ENCODE results near the gene MRC2. TPM values are rescaled to one million over a fixed set of nuclear protein-coding genes. Genes with fewer than 3 reads are reported as not detected.

The MRC2 gene
- total and polyA plus RNA-seq, 9 of the 15 experiments (the other 6 are each of a cell fraction or from before 2014, with no cell fraction given), result 0.28 to 11.5 (median 6.6) TPM

- TF ChIP-seq E2F6 (IDR thresholded peaks at IDR 0.05; ENCODE audit: borderline replicate concordance in 1 of 2, extremely low read depth in 1 of 2, insufficient read depth in 1 of 2, insufficient read length in 1 of 2, low read depth in 1 of 2, low read length in 1 of 2, poor library complexity in 1 of 2, severe bottlenecking in 1 of 2) (peak; percentile 42 to 77), STAT5A (IDR thresholded peaks at IDR 0.05; ENCODE audit: borderline replicate concordance, low read length) (peak; percentile 56; the same call in 1 of the 2 replicates), CBFA2T3 (IDR thresholded peaks at IDR 0.05) (peak; percentile 55), CTBP1 (IDR thresholded peaks at IDR 0.05; ENCODE audit: borderline replicate concordance) (0 out of 2 replicates have a peak, but pooled peaks have one; percentile 18), EGR1 (conservative IDR thresholded peaks at IDR 0.05) (peak; percentile 61), PKNOX1 (IDR thresholded peaks at IDR 0.05) (peak; percentile 76), KDM1A (IDR thresholded peaks at IDR 0.05) (peak; percentile 91 to 92), MAZ (CRISPR knock-in tag; conservative IDR thresholded peaks at IDR 0.05 in 1 of 2, IDR thresholded peaks at IDR 0.05 in 1 of 2) (peak; percentile 56 to 93), HDAC2 (IDR thresholded peaks at IDR 0.05) (peak; percentile 67), E4F1 (CRISPR knock-in tag; IDR thresholded peaks at IDR 0.05; ENCODE audit: borderline replicate concordance) (no peak), RBM39 (optimal IDR thresholded peaks at IDR 0.05; ENCODE audit: low read depth, low read length) (no peak), HDAC1 (IDR thresholded peaks at IDR 0.05) (peak in 1 of 2 experiments; percentile 63; a peak in 2 of 4 replicates), SNIP1 (IDR thresholded peaks at IDR 0.05; ENCODE audit: low read depth) (no peak), RB1 (IDR thresholded peaks at IDR 0.05; ENCODE audit: low read depth) (peak; percentile 15; the same call in 1 of the 2 replicates), ARID3B (CRISPR knock-in tag; IDR thresholded peaks at IDR 0.05; ENCODE audit: borderline replicate concordance) (no peak), ETV6 (IDR thresholded peaks at IDR 0.05; ENCODE audit: borderline replicate concordance in 1 of 2, low read depth in 2 of 2, low read length in 1 of 2) (no peak), ETV6 (CRISPR knock-in tag; IDR thresholded peaks at IDR 0.05; ENCODE audit: borderline replicate concordance) (no peak), SMAD4 (CRISPR knock-in tag; conservative IDR thresholded peaks at IDR 0.05) (0 out of 2 replicates have a peak, but pooled peaks have one; percentile 18), RCOR1 (IDR thresholded peaks at IDR 0.05; ENCODE audit: borderline replicate concordance in 1 of 2, low read depth in 2 of 2, low read length in 2 of 2) (peak; percentile 55 to 93; a peak in 3 of 4 replicates)
Observed at GRCh38 chr17:62653002-62653825, 25.7 kb downstream of the MRC2 start (continued).

Measured in K562 (cell line).